PC-3 (cell line): ENCODE results near the gene ATP11C.

Experiments used
- CTCF ChIP-seq: fragments of 300-600 bp; sonication (generic); conservative IDR thresholded peaks from 2 replicates; pipeline ENCODE4 v1.5.1; 2017; ENCODE audit warnings: antibody characterized with exemption, low read depth, mild to moderate bottlenecking, low read length
- EZH2phosphoT487 ChIP-seq: fragments of 300-600 bp; sonication (generic); IDR thresholded peaks from 2 replicates; pipeline ENCODE4 v1.6.1; 2018; ENCODE audit warnings: mild to moderate bottlenecking, antibody characterized with exemption, low read length, borderline replicate concordance

GRCh38 chrX:139787601-139788000 is 145.3 kb downstream of the ATP11C start:
- no peak for TF ChIP-seq CTCF
- TF ChIP-seq EZH2phosphoT487 = no peak
